GM19397 (cell line): Measurements from ENCODE around the gene RNASE7.
"Not testable (repeated sequence)": the region's sequence is repeated elsewhere in the genome, so short reads cannot be mapped to it uniquely, and the experiment has no call there.

Experiments used
- ATAC-seq: cut with Tn5 transposase; IDR thresholded peaks from one replicate; pipeline ENCODE4 v1.9.1; 2021; ENCODE audit warnings: mild to moderate bottlenecking, moderate library complexity; ENCODE audit not compliant: unreplicated experiment

The RNASE7 gene

GRCh38 chr14:21041676-21042433 is at the start of gene RNASE7:
RNASE7 (plus strand) TSS chr14:21042362; CDS start chr14:21042993, 631 bp downstream.
- ATAC-seq, result no peak

GRCh38 chr14:20996521-20996920 is 45.6 kb upstream of the RNASE7 start:
- no peak for ATAC-seq

GRCh38 chr14:20997115-20997514 is 45.0 kb upstream of the RNASE7 start:
- no peak for ATAC-seq

GRCh38 chr14:20997564-20997963 is 44.6 kb upstream of the RNASE7 start:
- ATAC-seq, result no peak

GRCh38 chr14:20998139-20998538 is 44.0 kb upstream of the RNASE7 start:
- no peak for ATAC-seq

- ATAC-seq, result no peak
These were observed 43.3 kb upstream of the RNASE7 start, which contains the start of gene SLC39A2 for GRCh38 chr14:20998674-20999366. SLC39A2 (plus strand) TSS chr14:20999293; CDS start chr14:20999447, 154 bp downstream.

- no peak for ATAC-seq
These were observed 42.6 kb upstream of the RNASE7 start for GRCh38 chr14:20999591-20999990.

GRCh38 chr14:21001218-21001617 is 40.9 kb upstream of the RNASE7 start:
- ATAC-seq, result no peak

GRCh38 chr14:21003788-21004346 is 38.3 kb upstream of the RNASE7 start:
- no peak for ATAC-seq

- ATAC-seq, result not testable (repeated sequence)
These were observed 32.4 kb upstream of the RNASE7 start for GRCh38 chr14:21009721-21010120.

GRCh38 chr14:21011136-21011535 is 31.0 kb upstream of the RNASE7 start:
- no peak for ATAC-seq

- no peak for ATAC-seq
These were observed 27.4 kb upstream of the RNASE7 start for GRCh38 chr14:21014761-21015190.

- no peak for ATAC-seq
These were observed 26.9 kb upstream of the RNASE7 start for GRCh38 chr14:21015312-21015711.

- no peak for ATAC-seq
These were observed 25.6 kb upstream of the RNASE7 start for GRCh38 chr14:21016413-21017190.

- no peak for ATAC-seq
These were observed 24.5 kb upstream of the RNASE7 start for GRCh38 chr14:21017528-21018245.

GRCh38 chr14:21018286-21018685 is 23.9 kb upstream of the RNASE7 start:
- no peak for ATAC-seq

- ATAC-seq, result no peak
These were observed 23.4 kb upstream of the RNASE7 start for GRCh38 chr14:21018781-21019180.

GRCh38 chr14:21019366-21019765 is 22.8 kb upstream of the RNASE7 start:
- ATAC-seq, result no peak

- no peak for ATAC-seq
These were observed 21.1 kb upstream of the RNASE7 start for GRCh38 chr14:21020977-21021545.

GRCh38 chr14:21022686-21023085 is 19.5 kb upstream of the RNASE7 start:
- ATAC-seq, result no peak
